Upper lobe of left lung (tissue), 6 donors: ENCODE data around the gene KRT76. TPM values are rescaled to one million over a fixed set of nuclear protein-coding genes. Genes with fewer than 3 reads are reported as not detected.

ENCODE experiments used
- ATAC-seq, 2 donors: fragments of 200-7000 bp; cut with Tn5 transposase; one replicate each; pipeline ENCODE4 v1.9.1; 2022; ENCODE audit warnings: mild to moderate bottlenecking in 2 of 2, moderate library complexity in 2 of 2; ENCODE audit not compliant: low FRiP score in 2 of 2
- DNase-seq, 2 donors: peaks; one replicate each; pipeline ENCODE4 v3.0.0-alpha.2; 2019 to 2020
- H3K27ac ChIP-seq, 4 donors: fragments of 200-600 bp; sonication (generic); one replicate each; pipeline ENCODE4 v1.5.1; 2016 to 2019
- H3K27me3 ChIP-seq, 4 donors: fragments of 200-600 bp; sonication (generic); one replicate each; pipeline ENCODE4 v1.5.1; 2017 to 2019
- H3K36me3 ChIP-seq, 4 donors: fragments of 200-600 bp; sonication (generic); one replicate each; pipeline ENCODE4 v1.5.1; 2016 to 2019
- H3K4me1 ChIP-seq, 4 donors: fragments of 200-600 bp; sonication (generic); one replicate each; pipeline ENCODE4 v1.5.1; 2018 to 2019
- H3K4me3 ChIP-seq, 4 donors: fragments of 200-600 bp; sonication (generic); one replicate each; pipeline ENCODE4 v1.5.1; 2017 to 2019; ENCODE audit warnings: mild to moderate bottlenecking in 2 of 4, moderate library complexity in 1 of 4
- H3K9me3 ChIP-seq, 4 donors: fragments of 200-600 bp; sonication (generic); one replicate each; pipeline ENCODE4 v1.5.1; 2018 to 2019
- CTCF ChIP-seq, 6 experiments: fragments of 450-650 bp in 4 of 6; fragments of 200-600 bp in 2 of 6; sonication (generic) in 2 of 6; IDR thresholded peaks; one replicate each; pipeline ENCODE4 v1.5.1; 2016 to 2019; ENCODE audit warnings: antibody characterized with exemption in 6 of 6
- EP300 ChIP-seq, 4 donors: sonication (generic); formaldehyde crosslinking; IDR thresholded peaks; one replicate each; pipeline ENCODE4 v1.5.1; 2017; ENCODE audit warnings: antibody characterized with exemption in 4 of 4, control low read depth in 2 of 4
- POLR2A ChIP-seq, 4 donors: fragments of 450-650 bp; IDR thresholded peaks; one replicate each; pipeline ENCODE4 v1.5.1; 2016 to 2017; ENCODE audit warnings: antibody characterized with exemption in 4 of 4, mild to moderate bottlenecking in 2 of 4
- POLR2AphosphoS5 ChIP-seq, 2 donors: sonication (generic); formaldehyde crosslinking; IDR thresholded peaks; one replicate each; pipeline ENCODE4 v1.5.1; 2017; ENCODE audit warnings: antibody characterized with exemption in 2 of 2
- WGBS, 2 donors: methylation state at CpG; one replicate each; pipeline ENCODE4 v1.1.5; 2017 to 2018; 5-methylcytosine and 5-hydroxymethylcytosine counted together
- total RNA-seq, 6 donors: library from RNA; depleted of rRNA in 4 of 6; stranded (reverse); fragments of >200 nt in 4 of 6; gene quantifications; one replicate each; pipeline versions ENCODE4 v1.1.0 to v1.2.1, GENCODE V29; 2016 to 2021
- donor health status: DM: no; HTN: no; CAD: no; lungs with moderate emphysema.
- donor health status: DM: no; HTN: yes; CAD: no; lungs with severe emphysema.

Gene KRT76
- total RNA-seq, 6 donors from 2014 or later: not detected

- no peak for TF ChIP-seq CTCF (IDR thresholded peaks at IDR 0.05)
- H3K27ac ChIP-seq: no peak overlapping the region
- no peaks in the 10 kb centered on the region for H3K27me3 ChIP-seq
- ATAC-seq (no peak), DNase-seq (no peak)
- H3K4me1 ChIP-seq: peaks cover 3 to 25% (median 18%) of the 10 kb centered on the region in 4 donors
- WGBS, 2 donors: 66 to 67% methylated on average over 6 to 9 of the region's 9 CpGs
- no peaks in the 10 kb centered on the region for H3K9me3 ChIP-seq
- H3K36me3 ChIP-seq: no peaks in the 10 kb centered on the region
- H3K4me3 ChIP-seq: no peak overlapping the region
Observed at GRCh38 chr12:52815676-52816588, 38.8 kb upstream of the KRT76 start.

DNA sequence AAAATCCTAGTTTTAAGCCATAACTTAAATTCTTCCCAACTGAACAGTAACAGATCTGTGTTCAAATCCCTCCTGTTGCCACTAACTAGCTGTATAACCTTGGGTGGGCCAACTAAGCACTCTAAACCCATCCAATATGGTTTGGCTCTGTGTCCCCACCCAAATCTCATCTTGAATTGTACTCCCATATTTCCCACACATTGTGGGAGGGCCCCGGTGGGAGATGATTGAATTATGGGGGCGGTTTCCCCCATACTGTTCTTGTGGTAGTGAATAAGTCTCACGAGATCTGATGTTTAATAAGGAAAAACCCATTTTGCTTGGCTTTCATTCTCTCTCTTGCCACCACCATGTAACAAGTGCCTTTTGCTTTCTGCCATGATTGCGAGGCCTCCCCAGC, 38.0 kb upstream of the KRT76 start:
- TF ChIP-seq EP300 (IDR thresholded peaks at IDR 0.05): no peak
- TF ChIP-seq POLR2A (IDR thresholded peaks at IDR 0.05): no peak
- TF ChIP-seq POLR2AphosphoS5 (IDR thresholded peaks at IDR 0.05): no peak
- no peak for TF ChIP-seq CTCF (IDR thresholded peaks at IDR 0.05)
- peaks cover 0 to 5% (median 0%) of the 10 kb centered on the region in 4 donors for H3K27me3 ChIP-seq
- DNase-seq: no peak
- H3K4me3 ChIP-seq: no peak overlapping the region
- H3K9me3 ChIP-seq: no peaks in the 10 kb centered on the region
- H3K4me1 ChIP-seq: peaks cover 3 to 25% (median 18%) of the 10 kb centered on the region in 4 donors
- H3K36me3 ChIP-seq: no peaks in the 10 kb centered on the region
- no peak overlapping the region for H3K27ac ChIP-seq
- ATAC-seq: no peak
- WGBS, 2 donors: 91 to 96% methylated on average over 4 of the region's 4 CpGs

GRCh38 chr12:52814710-52815155, 37.6 kb upstream of the KRT76 start:
- ATAC-seq (peak in 1 of 2 donors; percentile 15), DNase-seq (no peak)
- Histone ChIP-seq H3K9me3 (no peaks in the 10 kb centered on the region), H3K4me3 (no peak overlapping the region), H3K36me3 (no peaks in the 10 kb centered on the region), H3K4me1 (peaks cover 3 to 25% (median 18%) of the 10 kb centered on the region in 4 donors), H3K27me3 (peaks cover 0 to 5% (median 0%) of the 10 kb centered on the region in 4 donors), H3K27ac (no peak overlapping the region)
- WGBS, 2 donors: 57 to 65% methylated on average over 4 of the region's 4 CpGs
- TF ChIP-seq POLR2AphosphoS5 (IDR thresholded peaks at IDR 0.05): no peak
- no peak for TF ChIP-seq EP300 (IDR thresholded peaks at IDR 0.05)
- TF ChIP-seq POLR2A (IDR thresholded peaks at IDR 0.05): no peak
- no peak for TF ChIP-seq CTCF (IDR thresholded peaks at IDR 0.05)

GRCh38 chr12:52813885-52814709, 37.0 kb upstream of the KRT76 start, which contains the start of gene KRT4:
TSS of gene KRT4 (minus strand) at chr12:52814116. CDS start at chr12:52814058, 58 bp downstream.
- H3K4me1 ChIP-seq: peaks cover 3 to 25% (median 18%) of the 10 kb centered on the region in 4 donors
- no peak within 1 kb of the TSS for H3K27ac ChIP-seq
- peak within 1 kb of the TSS in 1 of 4 donors; percentile 16 for H3K4me3 ChIP-seq
- DNase-seq (no peak), ATAC-seq (peak; percentile 20 to 88)
- WGBS, 2 donors: 61 to 81% methylated on average over 13 to 15 of the region's 15 CpGs
- H3K27me3 ChIP-seq: peaks cover 0 to 5% (median 0%) of the 10 kb centered on the region in 4 donors
- TF ChIP-seq POLR2A (IDR thresholded peaks at IDR 0.05) (no peak), EP300 (IDR thresholded peaks at IDR 0.05) (no peak), POLR2AphosphoS5 (IDR thresholded peaks at IDR 0.05) (no peak), CTCF (IDR thresholded peaks at IDR 0.05) (no peak)
- no peaks in the 10 kb centered on the region for H3K36me3 ChIP-seq
- no peaks in the 10 kb centered on the region for H3K9me3 ChIP-seq
